Mammary epithelial cell (primary cell): ENCODE results near the gene MTHFD1.

Source experiments
- EZH2 ChIP-seq: IDR thresholded peaks from 2 replicates; pipeline ENCODE4 v1.6.1; 2012; ENCODE audit warnings: low read length, inconsistent platforms, borderline replicate concordance
- TF ChIP-seq, protein P1 (sequence below), 2 donors: IDR thresholded peaks in 1 of 2; conservative IDR thresholded peaks in 1 of 2; 2 replicates each; pipeline ENCODE4 v1.5.1; 2011 to 2012; ENCODE audit warnings: inconsistent platforms in 2 of 2, low read length in 2 of 2, mild to moderate bottlenecking in 2 of 2, control low read depth in 1 of 2, low read depth in 1 of 2; ENCODE audit not compliant: insufficient read depth in 1 of 2; ENCODE audit errors: extremely low read depth in 1 of 2

- TF ChIP-seq, protein P1, sequence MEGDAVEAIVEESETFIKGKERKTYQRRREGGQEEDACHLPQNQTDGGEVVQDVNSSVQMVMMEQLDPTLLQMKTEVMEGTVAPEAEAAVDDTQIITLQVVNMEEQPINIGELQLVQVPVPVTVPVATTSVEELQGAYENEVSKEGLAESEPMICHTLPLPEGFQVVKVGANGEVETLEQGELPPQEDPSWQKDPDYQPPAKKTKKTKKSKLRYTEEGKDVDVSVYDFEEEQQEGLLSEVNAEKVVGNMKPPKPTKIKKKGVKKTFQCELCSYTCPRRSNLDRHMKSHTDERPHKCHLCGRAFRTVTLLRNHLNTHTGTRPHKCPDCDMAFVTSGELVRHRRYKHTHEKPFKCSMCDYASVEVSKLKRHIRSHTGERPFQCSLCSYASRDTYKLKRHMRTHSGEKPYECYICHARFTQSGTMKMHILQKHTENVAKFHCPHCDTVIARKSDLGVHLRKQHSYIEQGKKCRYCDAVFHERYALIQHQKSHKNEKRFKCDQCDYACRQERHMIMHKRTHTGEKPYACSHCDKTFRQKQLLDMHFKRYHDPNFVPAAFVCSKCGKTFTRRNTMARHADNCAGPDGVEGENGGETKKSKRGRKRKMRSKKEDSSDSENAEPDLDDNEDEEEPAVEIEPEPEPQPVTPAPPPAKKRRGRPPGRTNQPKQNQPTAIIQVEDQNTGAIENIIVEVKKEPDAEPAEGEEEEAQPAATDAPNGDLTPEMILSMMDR (conservative IDR thresholded peaks at IDR 0.05 in 1 of 2, IDR thresholded peaks at IDR 0.05 in 1 of 2; ENCODE audit: extremely low read depth in 1 of 2, insufficient read depth in 1 of 2, low read depth in 1 of 2, low read length in 2 of 2): no peak
- TF ChIP-seq EZH2: no peak
These were observed 19.2 kb downstream of the MTHFD1 start for GRCh38 chr14:64407329-64407728.
